HEK293 (cell line): ENCODE measurements around the gene TDP1.

ENCODE experiments used
- HOXA7 ChIP-seq: sonication (generic); formaldehyde crosslinking; IDR thresholded peaks from 2 replicates; pipeline ENCODE4 v1.8.1; 2022; ENCODE audit warnings: missing genetic modification reagents, borderline replicate concordance
- MYNN ChIP-seq: fragments of 450-650 bp; formaldehyde crosslinking; IDR thresholded peaks from 2 replicates; pipeline ENCODE4 v1.5.1; 2016; ENCODE audit warnings: missing biosample characterization, missing genetic modification characterization, borderline replicate concordance
- ZNF18 ChIP-seq: fragments of 450-650 bp; formaldehyde crosslinking; IDR thresholded peaks from 2 replicates; pipeline ENCODE4 v1.5.1; 2016; ENCODE audit warnings: missing biosample characterization, missing genetic modification characterization
- ZNF223 ChIP-seq: fragments of 450-650 bp; formaldehyde crosslinking; IDR thresholded peaks from 2 replicates; pipeline ENCODE4 v1.5.1; 2016; ENCODE audit warnings: missing biosample characterization, missing genetic modification characterization
- ZNF274 ChIP-seq, 2 experiments: fragments of 200-500 bp in 1 of 2; fragments of 450-650 bp in 1 of 2; sonication (Bioruptor generic) in 1 of 2; formaldehyde crosslinking in 1 of 2; IDR thresholded peaks; 2 replicates each; pipeline versions ENCODE4 v1.5.1 to v1.6.1; 2014 to 2016; ENCODE audit warnings: borderline replicate concordance in 1 of 2, inconsistent platforms in 1 of 2, low read length in 1 of 2, missing biosample characterization in 1 of 2, missing genetic modification characterization in 1 of 2
- ZNF501 ChIP-seq: fragments of 450-650 bp; formaldehyde crosslinking; IDR thresholded peaks from 2 replicates; pipeline ENCODE4 v1.5.1; 2016; ENCODE audit warnings: missing biosample characterization, missing genetic modification characterization
- ZNF521 ChIP-seq: fragments of 450-650 bp; formaldehyde crosslinking; IDR thresholded peaks from 2 replicates; pipeline ENCODE4 v1.5.1; 2017; ENCODE audit warnings: missing biosample characterization, mild to moderate bottlenecking, missing genetic modification characterization
- ZNF529 ChIP-seq: fragments of 450-650 bp; formaldehyde crosslinking; IDR thresholded peaks from 2 replicates; pipeline ENCODE4 v1.5.1; 2017; ENCODE audit warnings: missing genetic modification characterization, missing biosample characterization; ENCODE audit not compliant: insufficient replicate concordance
- ZNF639 ChIP-seq: fragments of 450-650 bp; formaldehyde crosslinking; IDR thresholded peaks from 2 replicates; pipeline ENCODE4 v1.5.1; 2016; ENCODE audit warnings: missing biosample characterization, missing genetic modification characterization
- ZNF777 ChIP-seq: fragments of 450-650 bp; formaldehyde crosslinking; IDR thresholded peaks from 2 replicates; pipeline ENCODE4 v1.5.1; 2017; ENCODE audit warnings: missing biosample characterization, missing genetic modification characterization, borderline replicate concordance
- ZNF830 ChIP-seq: fragments of 450-650 bp; IDR thresholded peaks from 2 replicates; pipeline ENCODE4 v1.5.0; 2018; ENCODE audit warnings: missing biosample characterization, missing genetic modification characterization, low read depth, mild to moderate bottlenecking, moderate library complexity
- ZXDB ChIP-seq: fragments of 450-650 bp; formaldehyde crosslinking; IDR thresholded peaks from 2 replicates; pipeline ENCODE4 v1.5.1; 2016; ENCODE audit warnings: missing biosample characterization, missing genetic modification characterization

GRCh38 chr14:89912221-89912620 is 43.5 kb upstream of the TDP1 start:
- TF ChIP-seq ZNF501 (tag by site-specific recombination) (no peak), HOXA7 (no peak), ZNF521 (tag by site-specific recombination) (no peak), ZNF529 (tag by site-specific recombination) (no peak), ZXDB (tag by site-specific recombination) (no peak), MYNN (no peak), ZNF274 (IDR thresholded peaks at IDR 0.05; ENCODE audit: low read length) (no peak), ZNF274 (tag by site-specific recombination; IDR thresholded peaks at IDR 0.05; ENCODE audit: borderline replicate concordance) (no peak), ZNF777 (tag by site-specific recombination) (no peak), ZNF830 (tag by site-specific recombination) (no peak), ZNF18 (tag by site-specific recombination) (no peak), ZNF223 (tag by site-specific recombination) (no peak), ZNF639 (tag by site-specific recombination) (no peak)
